Measurements from ENCODE around the gene MPP2. TPM values are rescaled to one million over a fixed set of nuclear protein-coding genes. Genes with fewer than 3 reads are reported as not detected.
"Not testable (repeated sequence)": the region's sequence is repeated elsewhere in the genome, so short reads cannot be mapped to it uniquely, and the experiment has no call there.

The MPP2 gene
- total RNA-seq, 1 experiment from 2014 or later, result 0.74 TPM

DNA sequence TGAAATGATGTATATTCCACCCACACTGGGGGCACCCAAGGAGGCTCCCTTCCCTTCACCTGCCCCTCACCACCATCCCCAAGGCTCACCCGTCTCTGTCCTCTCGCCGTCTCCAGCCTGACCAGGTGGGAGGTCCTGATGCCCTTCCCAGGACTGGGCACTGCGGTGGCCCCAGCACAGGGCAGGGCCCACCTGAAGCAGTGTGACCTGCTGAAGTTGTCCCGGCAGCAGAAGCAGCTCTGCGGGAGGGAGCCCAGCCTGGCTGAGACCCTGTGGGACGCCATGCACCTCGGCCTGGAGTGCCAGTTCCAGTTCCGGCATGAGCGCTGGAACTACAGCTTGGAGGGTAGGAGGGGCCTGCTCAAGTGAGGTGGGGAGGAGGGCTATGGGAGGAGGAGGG is 25.0 kb upstream of the MPP2 start:
- DNase-seq (ENCODE audit: extremely low read depth, low read depth), result no peak

DNA sequence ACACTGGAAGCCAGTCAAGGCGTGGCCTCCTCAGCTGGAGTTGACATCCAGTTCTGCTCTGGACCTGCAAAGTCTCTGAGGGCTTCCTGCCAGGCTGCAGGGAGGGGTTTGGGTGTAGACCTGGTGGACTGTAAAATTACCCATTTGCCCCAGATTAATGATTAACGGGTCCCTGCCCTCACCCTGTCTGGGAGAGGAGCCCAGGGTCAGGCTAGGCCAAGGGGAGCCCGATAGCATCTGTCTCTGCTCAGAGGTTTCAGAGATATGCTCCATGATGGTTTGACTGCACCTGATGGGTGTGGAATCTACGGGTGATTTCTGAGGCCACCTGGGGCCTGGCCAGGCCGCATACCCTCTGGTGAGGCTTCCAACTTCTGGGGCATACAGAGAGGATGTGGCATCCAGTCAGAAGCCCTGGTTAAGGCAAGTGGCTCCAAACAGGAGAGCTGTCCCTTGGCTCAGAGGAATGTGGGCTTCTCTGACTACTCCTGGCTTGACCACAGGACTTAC is 23.8 kb upstream of the MPP2 start:
- no peak for DNase-seq (ENCODE audit: extremely low read depth, low read depth)

DNA sequence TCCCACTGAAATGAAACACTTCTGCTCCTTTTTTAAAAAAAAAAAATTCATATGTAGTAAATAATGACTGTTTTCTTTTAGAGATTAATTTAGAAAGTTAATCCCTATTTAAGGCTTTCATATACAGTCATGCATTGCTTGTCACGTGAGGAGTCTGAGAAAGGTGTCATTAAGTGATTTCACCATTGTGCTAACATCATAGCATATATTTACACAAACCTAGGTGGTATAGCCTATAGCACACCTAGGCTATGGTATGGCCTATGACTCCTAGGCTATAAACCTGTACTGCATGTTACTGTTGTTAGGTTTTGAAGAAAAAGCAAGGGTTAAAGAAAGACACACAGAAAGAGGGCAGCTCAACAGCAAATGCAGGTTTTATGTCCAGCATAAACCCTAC is 21.3 kb upstream of the MPP2 start:
- no peak for DNase-seq (ENCODE audit: extremely low read depth, low read depth)

DNA sequence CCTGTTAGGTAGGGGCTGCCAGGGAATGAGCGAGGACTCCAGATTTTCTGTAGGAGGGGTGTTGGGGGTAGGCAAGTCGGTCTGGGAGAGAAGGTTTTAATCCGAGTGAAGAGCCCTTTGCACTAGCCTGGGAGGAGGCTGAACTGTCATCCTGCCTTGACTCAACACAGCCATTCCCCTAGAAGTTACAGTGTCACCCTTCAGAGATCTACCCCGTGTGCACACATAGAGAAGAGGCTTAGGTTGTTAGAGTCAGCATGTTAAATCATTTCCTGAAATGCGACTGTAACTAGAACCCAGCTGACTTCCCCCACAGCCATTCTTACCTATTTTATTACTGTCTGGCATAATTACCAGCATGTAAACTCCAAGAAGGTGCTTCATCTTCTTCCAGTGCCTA is 20.6 kb upstream of the MPP2 start:
- not testable (repeated sequence) for DNase-seq (ENCODE audit: extremely low read depth, low read depth)

DNA sequence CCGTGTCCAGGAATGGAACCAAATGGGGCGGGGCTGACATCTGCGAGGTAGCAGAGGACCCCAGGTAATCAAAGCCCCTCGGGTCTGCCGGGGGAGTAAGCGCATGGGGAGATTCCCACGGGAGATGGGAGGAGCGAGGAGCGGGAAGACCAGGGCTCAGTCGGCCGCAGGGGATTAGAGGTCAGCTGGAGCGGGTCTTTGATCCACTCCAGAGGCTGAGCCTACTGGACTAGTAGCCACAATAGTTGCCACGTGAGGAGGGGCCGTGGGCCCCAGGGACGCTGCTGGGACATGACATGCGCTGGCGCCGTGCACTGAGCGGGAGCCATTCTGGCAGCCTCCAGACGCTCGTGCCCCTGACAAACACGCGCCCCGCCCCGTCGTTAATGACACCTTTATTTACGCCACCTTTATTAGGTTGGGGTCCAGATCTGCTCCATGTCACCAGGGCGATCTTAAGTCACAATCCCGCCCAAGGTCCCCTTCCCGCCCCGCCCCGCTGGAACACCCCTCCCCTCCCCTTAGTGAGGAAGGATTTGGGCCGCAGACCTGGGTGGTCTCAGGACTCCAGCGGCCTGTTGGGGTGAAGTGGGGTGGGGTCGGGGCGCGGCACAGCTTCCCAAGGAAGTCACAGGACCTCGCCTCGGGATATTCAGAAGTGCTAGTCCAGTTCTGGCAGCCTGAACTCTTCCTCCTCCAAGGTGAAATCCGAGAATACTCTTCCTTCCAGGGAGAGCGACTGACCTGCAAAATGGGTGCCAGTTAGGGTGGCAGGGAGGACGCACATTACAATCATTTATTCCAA is 19.9 kb upstream of the MPP2 start:
- DNase-seq (ENCODE audit: extremely low read depth, low read depth), result no peak

DNA sequence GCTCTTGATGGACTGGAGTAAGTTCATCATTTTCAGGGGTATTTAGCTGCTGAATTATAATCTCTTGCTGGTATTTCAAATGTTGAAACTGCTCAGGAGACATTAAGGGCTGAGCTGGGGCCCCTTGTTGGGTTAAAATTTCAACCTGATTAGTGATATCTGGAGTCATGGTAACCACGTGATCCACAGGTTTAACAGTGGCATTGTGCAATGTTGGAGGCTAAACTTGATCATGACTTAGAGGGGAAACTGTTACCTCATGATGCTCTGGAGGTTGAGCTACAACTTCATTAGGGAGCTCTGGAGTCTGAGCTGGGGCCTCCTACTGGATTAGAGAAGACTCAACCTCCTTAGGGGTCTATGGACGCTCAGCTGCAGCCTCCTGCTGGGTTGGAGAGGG is 17.2 kb upstream of the MPP2 start:
- no peak for DNase-seq (ENCODE audit: extremely low read depth, low read depth)

DNA sequence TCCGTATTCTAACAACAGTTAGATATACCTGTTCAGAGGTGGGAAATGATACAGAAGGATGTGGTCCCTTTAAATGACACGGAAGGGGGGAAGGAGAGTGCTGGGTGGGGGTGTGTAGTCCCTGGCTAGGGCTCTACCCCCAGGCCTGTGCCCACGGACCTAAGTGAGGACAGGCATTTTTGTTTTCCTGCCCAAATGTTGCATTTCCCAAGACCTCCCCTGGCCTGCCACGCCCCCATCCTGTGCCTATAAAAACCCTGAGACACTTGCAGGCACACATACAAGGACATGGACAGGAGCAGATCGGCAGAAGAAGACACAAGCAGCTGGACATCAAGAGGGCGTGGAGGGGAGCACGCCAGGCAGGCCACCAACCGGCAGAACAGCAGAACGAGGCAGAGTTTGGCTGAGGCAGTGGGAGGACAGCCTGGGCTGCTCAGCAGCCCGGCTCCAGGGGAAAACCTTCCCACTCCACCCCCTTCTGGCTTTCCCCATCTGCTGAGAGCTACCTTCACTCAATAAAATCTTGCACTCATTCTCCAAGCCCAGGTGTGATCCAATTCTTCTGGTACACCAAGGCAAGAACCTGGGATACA is 13.3 kb upstream of the MPP2 start:
- no peak for DNase-seq (ENCODE audit: extremely low read depth, low read depth)

DNA sequence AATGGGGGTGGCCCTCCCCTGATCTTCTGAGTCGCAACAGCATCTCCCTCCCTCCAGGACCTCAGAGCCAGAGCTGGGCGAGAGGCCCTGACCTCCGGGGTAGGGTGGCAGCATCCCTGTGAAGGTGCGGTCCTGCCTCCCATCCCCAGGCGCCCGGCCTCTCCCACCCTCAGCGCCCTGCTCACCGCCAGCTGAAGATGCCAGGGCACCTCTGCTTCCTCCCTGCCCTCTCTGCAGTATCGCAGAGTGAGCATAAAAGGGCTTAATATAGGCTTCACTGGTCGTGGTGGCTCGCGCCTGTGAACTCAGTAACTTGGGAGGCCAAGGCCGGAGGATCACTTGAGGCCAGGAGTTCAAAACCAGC is 10.7 kb upstream of the MPP2 start:
- no peak for DNase-seq (ENCODE audit: extremely low read depth, low read depth)

DNA sequence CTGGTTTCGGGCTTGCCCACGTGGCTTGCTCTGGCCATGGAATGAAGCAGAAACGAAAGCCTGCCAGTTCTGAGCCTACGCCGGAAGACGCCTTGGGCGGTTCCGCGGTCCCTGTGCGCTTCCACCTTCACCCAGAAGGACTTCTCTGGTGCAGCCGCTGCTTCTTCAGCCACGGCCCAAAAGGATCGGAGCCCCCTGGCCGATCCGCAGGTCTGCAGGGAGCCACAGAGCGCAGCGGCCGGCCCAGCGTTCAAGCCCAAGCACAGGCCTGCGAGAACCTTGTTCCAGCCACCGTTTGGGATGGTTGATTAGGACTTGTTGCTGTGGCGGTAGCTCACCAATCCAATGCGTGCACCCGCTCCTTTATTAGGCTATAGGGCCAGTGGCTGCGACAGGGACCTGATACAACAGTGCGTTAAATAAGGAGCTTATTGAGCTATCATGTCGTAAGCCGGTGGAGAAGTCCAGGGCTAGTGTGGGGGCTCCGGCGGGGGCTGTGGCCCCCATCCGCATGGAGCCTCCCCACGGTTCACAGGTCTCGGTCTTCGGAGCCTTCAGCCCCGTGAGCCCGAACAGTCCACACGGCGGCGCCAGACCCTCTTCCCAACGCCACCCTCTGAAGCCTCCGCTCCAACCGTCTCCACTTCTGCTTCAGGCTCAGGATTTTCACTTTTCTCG is 10.2 kb upstream of the MPP2 start:
- peak; percentile 16 for DNase-seq (ENCODE audit: extremely low read depth, low read depth)

DNA sequence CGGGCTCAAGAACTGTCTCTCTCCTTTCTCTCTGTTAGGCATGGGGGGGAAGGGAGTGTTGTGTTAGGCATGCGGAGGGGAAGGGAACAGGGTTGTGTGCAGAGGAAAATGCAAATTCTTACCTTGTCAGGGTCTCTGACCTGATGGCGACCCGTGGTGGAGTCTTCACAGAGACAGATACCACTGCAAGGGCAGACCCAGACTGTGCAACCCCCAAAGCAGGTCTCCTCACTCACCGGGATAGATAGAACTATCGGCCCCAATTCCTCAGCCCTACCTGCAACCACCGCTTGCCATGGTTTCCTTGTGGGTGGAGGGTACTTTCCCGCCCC is 9.6 kb upstream of the MPP2 start:
- DNase-seq (ENCODE audit: extremely low read depth, low read depth), result no peak

DNA sequence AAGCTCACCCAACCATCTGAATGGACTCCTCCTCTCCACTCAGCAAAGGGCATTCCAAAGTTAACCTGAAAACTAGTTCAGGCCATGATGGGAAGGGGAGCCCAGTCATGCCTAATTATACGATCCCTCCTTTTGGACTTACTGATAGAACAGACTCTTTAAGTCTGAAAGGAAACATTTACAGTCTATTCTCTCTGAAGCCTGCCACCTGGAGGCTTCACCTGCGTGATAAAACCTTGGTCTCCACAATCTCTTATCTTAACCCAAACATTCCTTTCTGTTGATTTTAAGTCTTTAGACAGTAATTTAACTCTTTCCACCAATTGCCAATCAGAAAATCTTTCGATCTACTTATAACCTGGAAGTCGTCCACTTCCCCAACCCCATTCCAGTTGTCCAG is 9.0 kb upstream of the MPP2 start:
- no peak for DNase-seq (ENCODE audit: extremely low read depth, low read depth)

DNA sequence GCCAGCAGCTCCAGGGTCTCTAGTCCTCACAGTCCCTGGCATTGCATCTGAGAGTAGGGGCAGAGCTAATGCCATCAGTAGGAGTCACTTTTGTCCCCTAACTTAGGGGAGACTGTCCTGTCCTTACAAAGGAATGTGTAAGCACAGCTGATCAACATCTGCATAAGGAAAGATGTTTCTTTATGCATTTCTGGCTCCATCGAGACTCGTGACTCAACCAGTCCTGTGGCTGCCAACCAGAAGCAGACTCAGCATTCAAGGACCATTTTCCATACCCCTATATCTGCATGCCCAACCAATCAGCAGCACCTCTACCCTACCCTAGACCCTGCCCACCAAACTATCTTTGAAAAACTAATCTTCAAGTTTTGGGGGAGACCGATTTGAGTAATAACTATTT is 8.2 kb upstream of the MPP2 start:
- DNase-seq (ENCODE audit: extremely low read depth, low read depth), result no peak

DNA sequence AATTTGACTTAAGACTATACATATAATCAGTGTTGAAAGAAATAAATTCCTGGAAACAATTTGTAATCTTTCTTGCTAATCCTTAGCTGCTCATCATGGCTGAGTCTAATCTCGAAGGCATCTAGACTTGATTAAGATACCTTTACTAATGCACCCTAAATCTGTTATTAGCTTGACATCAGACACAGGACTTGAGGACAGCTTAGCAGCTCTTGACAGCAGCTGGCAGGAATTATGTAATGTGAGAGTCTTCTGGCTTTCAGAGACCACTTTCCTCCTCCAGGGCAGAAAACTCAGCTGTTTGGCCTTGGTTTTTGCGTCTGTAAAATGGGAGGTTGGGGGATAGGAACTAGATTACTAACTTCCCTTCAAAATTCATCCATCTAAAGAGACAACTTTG is 7.1 kb upstream of the MPP2 start:
- DNase-seq (ENCODE audit: extremely low read depth, low read depth), result no peak

DNA sequence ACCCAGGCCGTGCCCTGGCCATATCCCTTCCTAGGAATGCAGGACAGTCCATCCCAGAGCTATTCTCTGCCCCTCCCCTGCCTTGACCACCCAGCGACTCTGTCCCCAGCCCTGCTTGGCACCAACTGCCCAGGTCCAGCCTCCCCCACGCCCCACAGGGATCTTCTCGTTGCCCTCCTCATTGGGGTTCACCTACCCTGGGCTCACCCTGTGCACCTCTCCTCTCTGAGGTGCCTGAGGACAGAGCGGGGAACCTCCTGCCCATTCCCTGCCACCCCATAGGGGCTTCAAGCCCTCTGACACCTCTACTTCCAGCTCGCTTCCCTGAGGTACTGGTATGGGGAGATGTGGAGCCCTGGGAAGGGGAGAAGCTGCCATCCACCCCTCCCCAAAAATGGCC is 6.2 kb upstream of the MPP2 start:
- DNase-seq (ENCODE audit: extremely low read depth, low read depth), result no peak

DNA sequence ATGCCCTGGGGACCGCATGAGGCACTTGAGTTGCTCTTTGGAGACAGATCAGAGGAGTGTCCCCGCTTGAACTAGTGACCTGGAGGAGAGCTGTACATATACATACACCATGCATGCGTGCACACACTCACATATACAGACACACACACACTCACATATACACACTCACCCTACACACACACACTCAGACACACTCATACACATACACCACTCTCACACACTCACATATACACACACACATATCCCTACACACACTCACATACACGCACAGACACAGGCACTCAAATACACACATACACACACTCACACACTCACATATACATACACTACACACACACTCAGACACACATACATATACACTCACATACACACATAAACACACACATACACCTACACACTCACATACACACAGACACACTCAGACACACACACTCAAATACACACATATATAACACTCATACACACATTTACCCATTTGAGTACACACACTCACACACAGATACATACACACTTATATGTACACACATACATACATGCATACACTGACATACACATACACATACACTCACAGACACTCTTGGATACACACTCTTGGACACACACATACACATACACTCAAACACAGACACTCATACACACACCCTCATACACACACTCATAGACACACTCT is 5.4 kb upstream of the MPP2 start:
- no peak for DNase-seq (ENCODE audit: extremely low read depth, low read depth)

DNA sequence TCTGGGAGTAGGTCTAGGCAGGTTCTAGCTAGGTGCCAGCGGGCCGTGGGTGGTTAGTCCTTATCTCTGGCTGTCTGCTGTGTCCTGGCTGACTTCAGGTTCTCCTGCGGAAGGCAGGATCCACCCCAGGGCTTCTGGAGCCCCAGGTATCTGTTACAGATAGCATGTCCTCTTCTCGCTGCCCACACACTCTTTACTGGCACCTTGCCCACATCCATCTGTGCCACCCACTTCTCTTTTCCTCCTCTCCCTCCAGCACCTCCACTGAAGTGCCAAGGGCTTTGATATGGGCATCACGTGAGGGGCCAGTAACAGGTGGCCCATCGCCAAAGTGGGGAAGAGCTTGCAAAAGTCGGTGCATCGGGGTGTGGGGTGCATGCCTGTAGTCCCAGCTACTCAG is 4.6 kb upstream of the MPP2 start:
- no peak for DNase-seq (ENCODE audit: extremely low read depth, low read depth)

DNA sequence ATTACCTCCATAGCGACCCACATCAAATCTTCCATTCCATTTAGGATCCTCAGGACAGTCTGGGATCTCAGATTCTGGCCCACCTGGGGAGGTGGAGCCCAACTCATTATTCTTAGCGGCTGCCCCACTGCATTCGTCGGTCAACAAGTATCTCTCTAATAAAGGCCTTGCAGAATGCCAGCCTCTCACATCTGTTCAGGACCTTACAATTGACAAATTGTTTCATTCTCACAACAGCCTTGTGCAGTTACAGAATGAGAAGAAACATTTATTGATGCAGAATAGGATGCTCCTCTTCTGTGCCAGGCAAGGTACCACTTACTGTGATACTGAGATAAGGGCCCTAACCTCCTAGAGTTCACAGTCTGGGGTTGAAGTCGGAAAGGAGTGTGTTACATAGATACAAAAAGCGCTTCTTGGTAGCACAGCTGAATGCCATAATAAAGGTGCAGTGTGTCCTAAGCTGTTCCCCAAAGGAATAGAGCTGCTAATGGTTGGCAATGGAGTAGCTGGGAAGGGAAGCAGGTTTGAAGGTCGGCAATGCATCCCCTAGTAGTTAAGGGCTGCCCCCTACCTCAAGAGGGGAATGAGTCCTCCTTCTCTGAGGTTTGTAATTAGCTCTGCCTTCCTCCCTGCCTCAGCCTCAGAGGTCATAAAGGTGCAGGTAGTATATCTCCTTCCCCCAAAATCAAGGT is 2.3 kb upstream of the MPP2 start:
- no peak for DNase-seq (ENCODE audit: extremely low read depth, low read depth)

DNA sequence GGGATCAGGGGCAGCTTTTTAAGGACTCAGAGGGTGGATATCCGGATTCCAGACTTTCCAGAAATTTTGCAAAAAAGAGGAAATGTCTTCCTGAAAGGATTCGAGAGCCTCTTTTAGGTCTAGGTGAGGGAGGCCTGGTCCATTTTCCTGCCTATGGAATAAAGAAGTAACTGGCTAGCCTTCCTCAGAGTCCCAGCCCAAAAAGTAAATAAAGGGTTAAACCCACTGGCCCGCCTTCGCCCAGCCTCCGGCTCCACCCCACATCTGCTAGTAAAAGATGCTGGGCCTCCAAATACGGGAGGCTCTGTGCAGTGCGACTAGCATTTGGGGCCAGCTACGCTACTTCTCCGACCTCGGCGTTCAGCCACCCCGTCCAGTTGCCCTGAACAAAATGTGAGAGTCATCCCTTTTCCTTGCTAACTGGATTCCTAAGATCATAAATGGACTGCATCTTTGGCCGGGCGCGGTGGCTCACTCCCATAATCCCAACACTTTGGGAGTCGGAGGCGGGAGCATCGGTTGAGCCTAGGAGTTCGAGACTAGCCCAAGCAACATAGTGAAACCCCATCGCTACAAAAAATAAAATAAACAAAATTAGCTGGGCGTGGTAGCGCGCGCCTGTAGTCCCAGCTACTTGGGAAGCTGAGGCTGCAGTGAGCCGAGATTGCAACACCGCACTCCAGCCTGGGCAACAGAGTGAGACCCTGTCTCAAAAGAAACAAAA is 824 bp upstream of the MPP2 start:
- peak; percentile 14 for DNase-seq (ENCODE audit: extremely low read depth, low read depth)

DNA sequence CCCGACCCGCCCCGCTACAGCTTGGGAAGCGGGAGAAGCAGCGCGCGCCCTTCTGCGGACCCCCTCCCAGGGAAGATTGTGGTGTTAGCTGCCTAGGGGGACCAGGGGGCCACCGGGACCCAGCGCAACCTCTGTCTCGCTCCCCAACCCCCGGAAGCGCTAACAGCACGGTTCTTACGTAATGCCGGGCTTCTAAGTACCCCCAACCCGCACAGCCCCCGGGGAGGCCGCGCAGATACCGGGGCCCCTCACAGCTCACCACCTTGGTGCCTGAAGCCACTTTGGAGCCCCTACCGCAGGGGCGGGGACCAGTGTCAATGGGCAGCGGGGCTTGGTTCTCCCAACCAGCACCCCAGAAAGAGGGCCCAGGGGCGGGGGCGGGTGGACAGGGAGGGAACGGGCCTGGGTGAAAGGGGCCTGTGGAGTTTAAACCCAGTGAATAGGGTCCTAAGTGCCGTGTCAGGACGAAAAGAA is 348 bp downstream of the MPP2 start:
- DNase-seq (ENCODE audit: extremely low read depth, low read depth), result no peak
